GM23248 (cell line): ENCODE results near the gene CTAG1A. TPM values are rescaled to one million over a fixed set of nuclear protein-coding genes. Genes with fewer than 3 reads are reported as not detected.

Source experiments
- DNase-seq: peaks from one replicate; pipeline ENCODE4 v3.0.0-alpha.2; 2015
- H2AFZ ChIP-seq: fragments of 200-600 bp; sonication (generic); 2 replicates; pipeline ENCODE4 v1.6.1; 2016; ENCODE audit warnings: antibody characterized with exemption
- H3F3A ChIP-seq: fragments of 200-600 bp; sonication (generic); 2 replicates; pipeline ENCODE4 v1.6.1; 2016; ENCODE audit warnings: mild to moderate bottlenecking, antibody characterized with exemption, mixed run types; ENCODE audit not compliant: insufficient read depth
- H3K27ac ChIP-seq: fragments of 200-600 bp; sonication (generic); 2 replicates; pipeline ENCODE4 v1.5.1; 2016; ENCODE audit warnings: mild to moderate bottlenecking
- H3K27me3 ChIP-seq: fragments of 200-600 bp; sonication (generic); replicated peaks from 2 replicates; pipeline ENCODE4 v1.6.1; 2016; ENCODE audit warnings: mild to moderate bottlenecking; ENCODE audit not compliant: insufficient read depth
- H3K36me3 ChIP-seq: fragments of 200-600 bp; sonication (generic); 2 replicates; pipeline ENCODE4 v1.6.1; 2016; ENCODE audit warnings: low read depth, mild to moderate bottlenecking
- H3K4me1 ChIP-seq: fragments of 200-600 bp; sonication (generic); 2 replicates; pipeline ENCODE4 v1.6.1; 2016; ENCODE audit warnings: mild to moderate bottlenecking; ENCODE audit not compliant: insufficient read depth
- H3K4me2 ChIP-seq: fragments of 200-600 bp; sonication (generic); one replicate; pipeline ENCODE4 v1.6.1; 2016; ENCODE audit warnings: mild to moderate bottlenecking; ENCODE audit not compliant: unreplicated experiment
- H3K4me3 ChIP-seq: fragments of 200-600 bp; sonication (generic); 2 replicates; pipeline ENCODE4 v1.5.1; 2016; ENCODE audit warnings: mild to moderate bottlenecking
- H3K79me2 ChIP-seq: fragments of 200-600 bp; sonication (generic); 2 replicates; pipeline ENCODE4 v1.6.1; 2016; ENCODE audit warnings: mild to moderate bottlenecking; ENCODE audit not compliant: insufficient read depth
- H3K9ac ChIP-seq: fragments of 200-600 bp; sonication (generic); 2 replicates; pipeline ENCODE4 v1.6.1; 2016; ENCODE audit warnings: mild to moderate bottlenecking
- H3K9me2 ChIP-seq: fragments of 200-600 bp; sonication (generic); 2 replicates; pipeline ENCODE4 v1.6.1; 2016; ENCODE audit warnings: mixed run types, mild to moderate bottlenecking, moderate library complexity; ENCODE audit not compliant: insufficient read depth
- H3K9me3 ChIP-seq: fragments of 200-600 bp; sonication (generic); one replicate; pipeline ENCODE4 v1.6.1; 2017; ENCODE audit warnings: low read depth
- H4K20me1 ChIP-seq: fragments of 200-600 bp; sonication (generic); 2 replicates; pipeline ENCODE4 v1.6.0; 2016; ENCODE audit not compliant: insufficient read depth
- EZH2 ChIP-seq: fragments of 200-600 bp; sonication (generic); IDR thresholded peaks from 2 replicates; pipeline ENCODE4 v1.6.1; 2018; ENCODE audit warnings: antibody characterized with exemption, mild to moderate bottlenecking; ENCODE audit not compliant: insufficient read depth, poor library complexity, severe bottlenecking
- EZH2phosphoT487 ChIP-seq: fragments of 200-600 bp; sonication (generic); IDR thresholded peaks from 2 replicates; pipeline ENCODE4 v1.6.1; 2018; ENCODE audit warnings: antibody characterized with exemption, moderate library complexity, mild to moderate bottlenecking, low read depth; ENCODE audit not compliant: insufficient read depth
- WGBS, 2 experiments: methylation state at CpG; one replicate each; pipeline ENCODE4 v1.1.6; 2015 to 2017; ENCODE audit warnings: low lambda C conversion rate in 2 of 2, low coverage in 1 of 2; ENCODE audit errors: missing lambda C conversion rate in 2 of 2; 5-methylcytosine and 5-hydroxymethylcytosine counted together
- in situ Hi-C: fragments of 300-500 bp; cut with MboI; formaldehyde crosslinking; loops from 2 replicates; pipeline ENCODE4 v1.15.0; 2020
- polyA plus RNA-seq: library from polyadenylated mRNA; unstranded; fragments of >200 nt; fragmentation: Nextera tagmentation; extraction: Ambion mirVana; gene quantifications from 2 replicates; pipeline ENCODE4 v1.2.1, GENCODE V29; 2016
- total RNA-seq: library from RNA; depleted of rRNA; stranded (reverse); fragments of >200 nt; shearing (Covaris generic); gene quantifications from 2 replicates; pipeline ENCODE4 v1.2.3, GENCODE V29; 2014

Gene CTAG1A
- total and polyA plus RNA-seq, 2 experiments from 2014 or later, result not detected

DNA sequence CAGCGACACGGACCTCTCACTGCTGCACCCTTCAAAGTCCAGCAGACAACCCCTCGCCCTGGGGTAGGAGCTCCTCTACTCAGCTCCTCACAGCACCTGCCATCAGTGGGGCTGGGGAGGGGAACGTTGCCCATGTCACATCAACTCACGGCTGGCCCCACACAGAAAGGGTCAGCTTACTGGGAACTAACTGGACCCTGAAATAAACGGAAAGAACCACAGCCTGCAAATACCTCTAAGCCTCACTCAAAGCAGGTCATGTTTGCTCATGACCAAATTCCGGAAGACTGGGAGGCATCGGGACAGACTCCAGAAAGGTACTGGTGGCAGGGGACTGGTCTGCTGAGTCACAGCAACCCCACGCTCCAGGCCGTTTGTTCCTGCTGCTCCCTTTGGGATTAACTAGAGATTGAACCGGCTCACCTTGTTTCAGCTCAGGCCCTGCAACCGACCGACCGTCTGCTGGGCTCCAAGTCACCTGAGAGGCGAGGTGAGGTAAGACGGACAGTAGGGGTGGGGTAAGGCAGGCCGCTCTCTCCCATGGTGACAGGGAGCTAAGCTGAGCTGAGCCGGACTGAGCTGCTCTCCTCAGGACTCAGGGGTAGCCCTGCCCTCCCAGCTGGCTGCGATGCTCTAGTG lies 43.9 kb upstream of the CTAG1A start:
- WGBS, 2 experiments, result 83 to 86% methylated on average over 12 to 16 of the region's 19 CpGs
- Histone ChIP-seq H3K9ac (peak overlapping the region; percentile 77; the same call in 1 of the 2 replicates), H4K20me1 (no peaks in the 10 kb centered on the region)

DNA sequence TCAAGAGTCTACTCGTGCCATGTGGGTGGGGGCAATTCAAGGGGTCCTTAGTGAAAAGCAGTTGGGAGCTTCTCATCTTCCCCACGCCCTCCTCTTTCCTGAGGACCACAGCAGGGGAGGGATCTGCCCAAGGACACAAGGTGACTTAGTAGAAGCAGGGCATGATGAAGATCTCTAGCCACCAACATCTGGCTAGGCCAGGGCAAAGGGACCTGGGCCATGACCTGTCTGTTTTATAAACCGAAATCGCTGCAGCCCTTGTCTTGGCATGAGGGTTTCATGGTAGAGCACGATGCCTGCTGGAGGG lies 43.4 kb upstream of the CTAG1A start:
- in situ Hi-C loops, result no loop called here
- Histone ChIP-seq H3K9ac (peak overlapping the region; percentile 77), H4K20me1 (no peaks in the 10 kb centered on the region), H2AFZ (no peak overlapping the region), H3K79me2 (peaks cover 34% of the 10 kb centered on the region), H3K4me2 (no peak overlapping the region), H3K9me2 (no peaks in the 10 kb centered on the region), H3K27me3 (no peaks in the 10 kb centered on the region), H3K27ac (peak overlapping the region; percentile 93), H3K36me3 (no peaks in the 10 kb centered on the region), H3K9me3 (no peaks in the 10 kb centered on the region), H3F3A (no peaks in the 10 kb centered on the region), H3K4me1 (peaks cover 15% of the 10 kb centered on the region), H3K4me3 (no peak overlapping the region)
- TF ChIP-seq EZH2 (no peak), EZH2phosphoT487 (no peak)
- DNase-seq, result no peak
- WGBS, 2 experiments, result 67 to 96% methylated on average over 3 to 4 of the region's 5 CpGs

More for the DNA sequence above, 43.9 kb upstream of the CTAG1A start:
- DNase-seq, result no peak
- no peaks in the 10 kb centered on the region for H3F3A ChIP-seq
- TF ChIP-seq EZH2, result no peak
- no peak for TF ChIP-seq EZH2phosphoT487
- no peak overlapping the region for H2AFZ ChIP-seq
- in situ Hi-C loops, result no loop called here
- H3K9me2 ChIP-seq, result no peaks in the 10 kb centered on the region
- peak overlapping the region; percentile 93 for H3K27ac ChIP-seq
- no peak overlapping the region for H3K4me2 ChIP-seq
- no peaks in the 10 kb centered on the region for H3K9me3 ChIP-seq
- H3K4me3 ChIP-seq, result no peak overlapping the region
- H3K36me3 ChIP-seq, result no peaks in the 10 kb centered on the region
- peaks cover 29% of the 10 kb centered on the region for H3K79me2 ChIP-seq
- H3K27me3 ChIP-seq, result no peaks in the 10 kb centered on the region
- H3K4me1 ChIP-seq, result peaks cover 15% of the 10 kb centered on the region

DNA sequence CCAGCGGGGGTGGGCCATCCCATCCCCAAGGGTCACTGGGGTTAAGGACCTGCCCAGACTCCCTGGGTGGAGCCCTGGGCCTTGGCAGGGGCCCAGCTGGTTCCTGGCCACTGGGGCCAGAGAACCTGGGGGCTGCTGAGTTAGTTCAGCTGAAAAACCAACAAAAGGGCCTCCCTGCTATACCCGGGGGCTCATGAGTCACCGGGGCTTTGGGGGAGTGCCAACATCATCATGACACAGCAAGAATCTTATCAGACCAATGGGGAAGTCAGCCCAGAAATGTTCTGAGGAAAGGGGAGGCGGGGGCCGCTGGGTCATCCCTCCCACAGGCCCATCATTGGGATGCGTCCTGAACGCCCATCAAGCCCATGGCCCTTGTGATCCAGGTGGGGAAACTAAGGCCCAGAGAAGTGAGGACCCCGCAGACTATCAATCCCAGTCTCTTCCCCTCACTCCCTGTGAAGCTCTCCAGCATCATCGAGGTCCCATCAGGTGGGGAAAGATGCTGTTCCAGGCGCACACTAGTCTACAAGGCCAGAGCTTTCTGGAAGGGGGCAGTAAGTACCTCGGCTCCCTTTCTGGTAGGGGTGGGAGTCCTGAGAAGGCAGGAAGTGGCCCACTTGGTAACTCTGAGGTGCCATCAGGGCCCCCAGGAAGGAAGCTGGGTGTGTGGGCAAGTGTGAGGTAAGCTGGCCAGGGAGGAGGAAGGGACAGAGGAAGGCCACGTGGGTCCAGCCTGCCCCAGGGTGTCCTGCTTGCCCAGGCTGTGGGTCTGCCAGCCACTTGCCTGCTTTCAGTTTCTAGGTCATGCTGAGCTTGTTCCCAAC lies 42.8 kb upstream of the CTAG1A start:
- H3K9ac ChIP-seq, result peak overlapping the region; percentile 77
- peak; percentile 79 for DNase-seq
- peak overlapping the region; percentile 93 for H3K27ac ChIP-seq
- H3K36me3 ChIP-seq, result no peaks in the 10 kb centered on the region
- H3K9me3 ChIP-seq, result no peaks in the 10 kb centered on the region
- no peak overlapping the region for H3K4me3 ChIP-seq
- peaks cover 34% of the 10 kb centered on the region for H3K79me2 ChIP-seq
- TF ChIP-seq EZH2, result no peak
- TF ChIP-seq EZH2phosphoT487, result no peak
- in situ Hi-C loops, result no loop called here
- H3F3A ChIP-seq, result no peaks in the 10 kb centered on the region
- no peaks in the 10 kb centered on the region for H3K27me3 ChIP-seq
- H4K20me1 ChIP-seq, result no peaks in the 10 kb centered on the region
- peak overlapping the region; percentile 28 for H3K4me2 ChIP-seq
- no peaks in the 10 kb centered on the region for H3K9me2 ChIP-seq
- WGBS, 2 experiments, result 60 to 64% methylated on average over 8 to 10 of the region's 12 CpGs
- peaks cover 15% of the 10 kb centered on the region for H3K4me1 ChIP-seq
- no peak overlapping the region for H2AFZ ChIP-seq

GRCh38 chrX:154542723-154543424 lies 42.1 kb upstream of the CTAG1A start:
- H3F3A ChIP-seq, result peaks cover 3% of the 10 kb centered on the region; the same call in 1 of the 2 replicates
- no peak overlapping the region for H3K4me3 ChIP-seq
- in situ Hi-C loops, result no loop called here
- H3K9me3 ChIP-seq, result no peaks in the 10 kb centered on the region
- TF ChIP-seq EZH2 (no peak), EZH2phosphoT487 (no peak)
- DNase-seq, result no peak
- no peak overlapping the region for H2AFZ ChIP-seq
- peak overlapping the region; percentile 93 for H3K27ac ChIP-seq
- H3K27me3 ChIP-seq, result no peaks in the 10 kb centered on the region
- H3K4me2 ChIP-seq, result no peak overlapping the region
- H3K79me2 ChIP-seq, result peaks cover 35% of the 10 kb centered on the region
- peak overlapping the region; percentile 77 for H3K9ac ChIP-seq
- WGBS, 2 experiments, result 89% methylated on average over 18 to 20 of the region's 20 CpGs
- H3K9me2 ChIP-seq, result no peaks in the 10 kb centered on the region
- peaks cover 15% of the 10 kb centered on the region for H3K4me1 ChIP-seq
- no peaks in the 10 kb centered on the region for H4K20me1 ChIP-seq
- no peaks in the 10 kb centered on the region for H3K36me3 ChIP-seq
